HG02610 (cell line): Measurements from ENCODE around the gene ZNF446.
"Not testable (repeated sequence)": the region's sequence is repeated elsewhere in the genome, so short reads cannot be mapped to it uniquely, and the experiment has no call there.

ENCODE experiments used
- ATAC-seq: cut with Tn5 transposase; IDR thresholded peaks from one replicate; pipeline ENCODE4 v1.9.1; 2021; ENCODE audit warnings: mild to moderate bottlenecking, moderate library complexity; ENCODE audit not compliant: unreplicated experiment

The ZNF446 gene

GRCh38 chr19:58498316-58499020 is 22.3 kb downstream of the ZNF446 start:
- no peak for ATAC-seq

- peak; percentile 92 for ATAC-seq
Measured at GRCh38 chr19:58499021-58499927, 23.1 kb downstream of the ZNF446 start.

GRCh38 chr19:58500242-58500641 is 24.1 kb downstream of the ZNF446 start:
- no peak for ATAC-seq

- not testable (repeated sequence) for ATAC-seq
Measured at GRCh38 chr19:58507602-58508223, 31.6 kb downstream of the ZNF446 start.

GRCh38 chr19:58509731-58510083 is 33.6 kb downstream of the ZNF446 start:
- no peak for ATAC-seq

GRCh38 chr19:58510084-58510862 is 34.1 kb downstream of the ZNF446 start:
- ATAC-seq: no peak

GRCh38 chr19:58511353-58512208 is 35.4 kb downstream of the ZNF446 start, which contains the start of gene SLC27A5:
Gene SLC27A5 (minus strand): TSS chr19:58511992. CDS start chr19:58511955, 37 bp downstream.
- no peak for ATAC-seq

- ATAC-seq: no peak
Measured at GRCh38 chr19:58513213-58513693, 37.1 kb downstream of the ZNF446 start.

- ATAC-seq: peak; percentile 75
Measured at GRCh38 chr19:58513694-58514563, 37.8 kb downstream of the ZNF446 start.

- ATAC-seq: no peak
Measured at GRCh38 chr19:58514564-58515022, 38.4 kb downstream of the ZNF446 start.

- no peak for ATAC-seq
Measured at GRCh38 chr19:58515259-58515658, 39.1 kb downstream of the ZNF446 start.

- no peak for ATAC-seq
Measured at GRCh38 chr19:58516246-58516836, 40.2 kb downstream of the ZNF446 start.

GRCh38 chr19:58516964-58517833 is 41.0 kb downstream of the ZNF446 start:
- no peak for ATAC-seq

GRCh38 chr19:58518256-58519086 is 42.3 kb downstream of the ZNF446 start:
- no peak for ATAC-seq

- ATAC-seq: no peak
Measured at GRCh38 chr19:58519087-58519354, 42.9 kb downstream of the ZNF446 start.

GRCh38 chr19:58519355-58520256 is 43.5 kb downstream of the ZNF446 start, which contains the start of gene ZBTB45:
Gene ZBTB45 (minus strand): TSS chr19:58519810. CDS start chr19:58517673, 2,137 bp downstream.
- ATAC-seq: peak; percentile 76
